ENCODE results near the gene CYTH2.

DNA sequence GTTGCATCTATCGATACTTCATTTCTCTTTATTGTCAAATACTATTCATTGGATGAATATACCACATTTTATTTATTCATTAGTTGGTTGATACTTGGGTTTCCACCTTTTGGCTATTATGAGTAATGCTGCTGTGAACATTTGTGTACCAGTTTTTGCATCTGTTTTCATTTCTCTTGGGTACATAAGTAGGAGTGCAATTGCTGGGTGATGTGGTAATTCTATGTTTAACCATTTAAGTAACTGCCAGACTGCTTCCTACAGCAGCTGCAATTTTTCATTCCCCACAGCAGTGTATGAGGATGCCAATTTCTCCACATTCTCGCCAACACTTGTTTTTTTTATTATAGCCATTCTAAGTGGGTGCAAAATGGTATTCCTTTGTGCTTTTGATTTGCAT is 11.2 kb upstream of the CYTH2 start:
- TF ChIP-seq, protein P1, sequence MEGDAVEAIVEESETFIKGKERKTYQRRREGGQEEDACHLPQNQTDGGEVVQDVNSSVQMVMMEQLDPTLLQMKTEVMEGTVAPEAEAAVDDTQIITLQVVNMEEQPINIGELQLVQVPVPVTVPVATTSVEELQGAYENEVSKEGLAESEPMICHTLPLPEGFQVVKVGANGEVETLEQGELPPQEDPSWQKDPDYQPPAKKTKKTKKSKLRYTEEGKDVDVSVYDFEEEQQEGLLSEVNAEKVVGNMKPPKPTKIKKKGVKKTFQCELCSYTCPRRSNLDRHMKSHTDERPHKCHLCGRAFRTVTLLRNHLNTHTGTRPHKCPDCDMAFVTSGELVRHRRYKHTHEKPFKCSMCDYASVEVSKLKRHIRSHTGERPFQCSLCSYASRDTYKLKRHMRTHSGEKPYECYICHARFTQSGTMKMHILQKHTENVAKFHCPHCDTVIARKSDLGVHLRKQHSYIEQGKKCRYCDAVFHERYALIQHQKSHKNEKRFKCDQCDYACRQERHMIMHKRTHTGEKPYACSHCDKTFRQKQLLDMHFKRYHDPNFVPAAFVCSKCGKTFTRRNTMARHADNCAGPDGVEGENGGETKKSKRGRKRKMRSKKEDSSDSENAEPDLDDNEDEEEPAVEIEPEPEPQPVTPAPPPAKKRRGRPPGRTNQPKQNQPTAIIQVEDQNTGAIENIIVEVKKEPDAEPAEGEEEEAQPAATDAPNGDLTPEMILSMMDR (IDR thresholded peaks at IDR 0.05) = no peak
- no peak for TF ChIP-seq POLR2A (IDR thresholded peaks at IDR 0.05; ENCODE audit: low read length)
- TF ChIP-seq POLR2AphosphoS2 (conservative IDR thresholded peaks at IDR 0.05; ENCODE audit: low read length) = no peak
- no peak for TF ChIP-seq MAFK (IDR thresholded peaks at IDR 0.05; ENCODE audit: partially characterized antibody)
- TF ChIP-seq CEBPB (IDR thresholded peaks at IDR 0.05) = no peak
- no peak for TF ChIP-seq NR3C1 (IDR thresholded peaks at IDR 0.05)
- TF ChIP-seq RNF2 (IDR thresholded peaks at IDR 0.05; ENCODE audit: borderline replicate concordance, low read depth) = no peak
- no peak for TF ChIP-seq TP53 (CRISPR knock-in tag; IDR thresholded peaks at IDR 0.05)
- TF ChIP-seq, protein P2, sequence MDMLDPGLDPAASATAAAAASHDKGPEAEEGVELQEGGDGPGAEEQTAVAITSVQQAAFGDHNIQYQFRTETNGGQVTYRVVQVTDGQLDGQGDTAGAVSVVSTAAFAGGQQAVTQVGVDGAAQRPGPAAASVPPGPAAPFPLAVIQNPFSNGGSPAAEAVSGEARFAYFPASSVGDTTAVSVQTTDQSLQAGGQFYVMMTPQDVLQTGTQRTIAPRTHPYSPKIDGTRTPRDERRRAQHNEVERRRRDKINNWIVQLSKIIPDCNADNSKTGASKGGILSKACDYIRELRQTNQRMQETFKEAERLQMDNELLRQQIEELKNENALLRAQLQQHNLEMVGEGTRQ (IDR thresholded peaks at IDR 0.05) = no peak
- no peak for TF ChIP-seq CBX8 (IDR thresholded peaks at IDR 0.05)
- TF ChIP-seq, protein P3, sequence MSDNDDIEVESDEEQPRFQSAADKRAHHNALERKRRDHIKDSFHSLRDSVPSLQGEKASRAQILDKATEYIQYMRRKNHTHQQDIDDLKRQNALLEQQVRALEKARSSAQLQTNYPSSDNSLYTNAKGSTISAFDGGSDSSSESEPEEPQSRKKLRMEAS (IDR thresholded peaks at IDR 0.05) = no peak

Measured in A549 (cell line).